Fibroblast of mammary gland (primary cell): ENCODE results near the gene SLC15A2.

Experiments
- DNase-seq: peaks from one replicate; pipeline ENCODE4 v3.0.0-alpha.2; 2010; ENCODE audit warnings: low read depth
- H3K4me3 ChIP-seq: 2 replicates; pipeline ENCODE4 v1.5.1; 2011; ENCODE audit warnings: low read depth, mild to moderate bottlenecking, low read length, moderate library complexity; ENCODE audit not compliant: control insufficient read depth
- CTCF ChIP-seq: conservative IDR thresholded peaks from 2 replicates; pipeline ENCODE4 v1.5.1; 2011; ENCODE audit warnings: low read depth, low read length, inconsistent platforms; ENCODE audit not compliant: control insufficient read depth, insufficient read depth

SLC15A2 gene

DNA sequence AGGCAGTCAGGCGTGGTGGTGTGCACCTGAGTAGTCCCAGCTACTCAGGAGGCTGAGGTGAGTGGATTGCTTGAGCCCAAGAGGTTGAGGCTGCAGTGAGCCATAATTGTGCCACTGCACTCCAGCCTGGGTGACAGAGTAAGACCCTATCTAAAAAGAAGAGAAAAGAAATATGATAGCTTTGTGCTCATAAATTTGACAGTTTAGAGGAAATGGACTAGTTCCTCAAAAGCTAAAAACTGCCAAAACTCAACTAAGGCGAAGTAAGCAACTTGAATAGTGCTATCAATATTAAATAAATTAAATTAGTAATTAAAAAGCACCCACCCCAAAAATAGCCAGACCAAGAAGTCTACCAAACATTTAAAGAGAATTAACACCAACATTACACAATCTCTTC is 24.5 kb upstream of the SLC15A2 start:
- TF ChIP-seq CTCF, result no peak
- no peak overlapping the region for H3K4me3 ChIP-seq
- DNase-seq, result no peak

DNA sequence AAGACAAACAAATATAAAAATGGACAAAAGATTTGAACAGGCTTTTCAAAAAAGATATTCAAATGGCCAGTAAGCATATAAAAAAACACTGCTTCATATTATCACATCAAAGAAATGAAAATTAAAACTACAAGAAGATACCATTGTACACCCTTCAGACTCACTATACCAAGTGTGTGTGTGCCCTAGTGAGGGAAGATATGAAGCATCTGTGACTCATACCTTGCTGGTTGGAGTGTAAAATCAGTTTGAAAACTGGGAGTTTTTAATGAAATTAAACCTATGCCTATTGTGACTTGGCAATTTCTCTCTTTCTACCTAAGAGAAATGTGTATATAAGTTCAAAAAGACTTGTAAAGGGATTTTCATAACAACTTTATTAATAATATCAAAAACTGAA is 23.5 kb upstream of the SLC15A2 start:
- no peak overlapping the region for H3K4me3 ChIP-seq
- TF ChIP-seq CTCF, result no peak

DNA sequence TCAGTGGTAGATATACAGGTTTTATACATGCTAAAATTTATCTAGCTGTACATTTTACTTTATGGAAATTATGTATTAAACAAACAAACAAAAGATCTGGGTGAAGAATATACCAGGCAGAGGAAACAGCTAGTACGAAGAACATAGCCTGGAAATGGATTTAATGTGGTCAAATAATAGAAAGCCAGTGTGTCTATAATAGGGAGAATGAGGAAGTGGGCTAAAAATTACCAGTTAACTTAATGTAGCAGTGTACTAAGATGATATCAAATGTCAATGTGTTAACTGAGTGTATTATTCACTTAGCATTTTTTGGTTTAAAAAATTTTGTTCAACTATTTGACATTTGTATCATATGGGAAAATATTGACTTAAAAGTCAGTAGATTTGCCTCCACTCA is 22.8 kb upstream of the SLC15A2 start:
- no peak overlapping the region for H3K4me3 ChIP-seq
- TF ChIP-seq CTCF, result no peak
- DNase-seq, result no peak

More for the DNA sequence above, 23.5 kb upstream of the SLC15A2 start:
- peak; percentile 5 for DNase-seq

- TF ChIP-seq CTCF, result no peak
- no peak for DNase-seq
These were observed 15.8 kb upstream of the SLC15A2 start for GRCh38 chr3:121878411-121878810.

GRCh38 chr3:121883507-121883906 is 10.7 kb upstream of the SLC15A2 start:
- peak; percentile 54 for DNase-seq
- no peak overlapping the region for H3K4me3 ChIP-seq
- peak; percentile 46 for TF ChIP-seq CTCF

More at GRCh38 chr3:121878411-121878810, 15.8 kb upstream of the SLC15A2 start:
- no peak overlapping the region for H3K4me3 ChIP-seq

DNA sequence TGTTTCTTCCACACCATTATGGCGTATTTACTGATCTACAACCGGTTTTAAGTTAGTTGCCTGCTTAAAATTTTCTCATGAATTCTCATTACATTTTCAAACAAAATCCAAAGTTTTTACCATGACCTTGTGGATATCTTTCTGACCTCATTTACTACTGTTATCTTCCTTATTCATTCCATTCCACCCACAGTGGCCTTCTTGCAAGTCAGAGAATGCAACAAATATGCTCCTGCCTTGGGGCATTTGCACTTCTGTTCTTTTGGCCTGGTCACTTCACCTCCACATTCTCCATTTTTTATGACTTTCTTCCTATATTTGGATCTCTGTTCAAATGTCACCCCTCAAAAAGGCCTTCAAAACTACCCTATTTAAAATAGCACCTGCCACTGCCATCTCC is 8.8 kb upstream of the SLC15A2 start:
- no peak for TF ChIP-seq CTCF
- no peak for DNase-seq
- H3K4me3 ChIP-seq, result no peak overlapping the region

DNA sequence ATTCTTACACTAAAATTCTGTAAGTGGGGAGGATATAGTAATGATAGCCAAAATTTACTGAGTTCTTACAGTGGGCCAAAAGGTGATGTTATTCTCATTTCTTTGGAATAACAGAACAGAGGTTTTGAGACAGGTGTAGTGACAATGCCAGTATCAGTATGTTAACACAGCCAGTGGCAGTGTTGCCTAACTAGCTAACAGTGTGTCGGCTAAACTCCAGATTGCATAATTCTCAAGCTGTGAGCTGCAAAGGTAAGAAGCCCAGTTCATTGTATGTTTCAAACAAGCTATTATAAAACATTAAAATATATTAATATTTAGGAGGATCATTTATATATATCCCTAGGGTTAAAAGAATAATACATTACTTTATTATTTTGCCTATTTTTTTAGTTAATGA is 920 bp downstream of the SLC15A2 start:
- no peak overlapping the region for H3K4me3 ChIP-seq
- TF ChIP-seq CTCF, result no peak
- no peak for DNase-seq
